Measurements from ENCODE around the gene RNF150. TPM values are rescaled to one million over a fixed set of nuclear protein-coding genes. Genes with fewer than 3 reads are reported as not detected.

Gene RNF150
- total and polyA plus RNA-seq, 2 experiments from 2014 or later: 4.2 to 9.2 TPM

DNA sequence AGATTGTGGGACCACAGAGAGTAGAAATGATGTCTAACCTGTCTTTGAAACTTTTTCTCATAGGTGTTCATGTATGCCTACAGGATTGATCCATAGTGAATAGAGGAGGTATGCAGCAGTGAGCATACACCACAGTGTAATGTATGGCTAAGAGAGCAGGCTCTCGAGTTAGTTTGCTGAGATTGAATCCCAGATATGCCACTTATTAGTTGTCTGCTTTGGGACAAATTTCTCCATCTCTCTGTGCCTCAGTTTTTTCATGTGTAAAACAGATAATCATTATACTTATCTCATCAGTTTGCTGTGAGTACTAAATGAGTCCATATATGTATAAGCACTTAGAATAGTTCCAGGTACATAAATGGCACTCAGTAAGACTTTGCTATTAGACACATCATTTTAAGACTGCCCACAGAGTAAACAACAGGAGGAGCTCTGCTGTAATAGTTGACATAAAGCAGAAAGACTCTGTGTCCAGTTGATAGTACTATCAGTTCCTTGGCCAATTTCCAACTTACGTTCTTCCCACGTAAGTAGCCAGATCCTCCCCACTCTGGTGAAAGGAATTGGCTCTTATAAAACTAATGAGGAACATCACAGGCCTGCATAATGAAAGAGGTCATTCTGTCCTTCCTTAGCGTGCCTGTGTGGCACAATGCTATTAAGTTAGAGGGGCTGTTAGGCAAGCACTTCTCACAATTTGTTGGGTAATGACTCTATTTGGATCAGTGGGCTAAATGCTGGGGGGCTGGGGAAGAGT lies 20.7 kb upstream of the RNF150 start:
- Histone ChIP-seq H3K4me3 (no peak overlapping the region), H3K27me3 (no peaks in the 10 kb centered on the region), H3K9me3 (ENCODE audit: low read depth) (no peaks in the 10 kb centered on the region), H3K9me2 (replicated peaks; ENCODE audit: insufficient read depth) (no peaks in the 10 kb centered on the region), H3K79me2 (no peaks in the 10 kb centered on the region), H3K4me2 (no peak overlapping the region), H3K4me1 (ENCODE audit: insufficient read depth) (peaks cover 5% of the 10 kb centered on the region), H3K27ac (peak overlapping the region; percentile 25), H3K36me3 (replicated peaks; ENCODE audit: insufficient read depth, low read depth) (no peaks in the 10 kb centered on the region), H4K20me1 (ENCODE audit: insufficient read depth, poor library complexity, severe bottlenecking) (no peaks in the 10 kb centered on the region), H2AFZ (no peak overlapping the region)
- peak; percentile 65 for DNase-seq (ENCODE audit: low spot score)
- WGBS (ENCODE audit: low lambda C conversion rate, missing lambda C conversion rate): 26% methylated on average over 4 of the region's 4 CpGs
- TF ChIP-seq EZH2 (IDR thresholded peaks at IDR 0.05; ENCODE audit: borderline replicate concordance): no peak
- no peak for TF ChIP-seq EZH2phosphoT487 (IDR thresholded peaks at IDR 0.05; ENCODE audit: low read depth, severe bottlenecking, unreplicated experiment)

DNA sequence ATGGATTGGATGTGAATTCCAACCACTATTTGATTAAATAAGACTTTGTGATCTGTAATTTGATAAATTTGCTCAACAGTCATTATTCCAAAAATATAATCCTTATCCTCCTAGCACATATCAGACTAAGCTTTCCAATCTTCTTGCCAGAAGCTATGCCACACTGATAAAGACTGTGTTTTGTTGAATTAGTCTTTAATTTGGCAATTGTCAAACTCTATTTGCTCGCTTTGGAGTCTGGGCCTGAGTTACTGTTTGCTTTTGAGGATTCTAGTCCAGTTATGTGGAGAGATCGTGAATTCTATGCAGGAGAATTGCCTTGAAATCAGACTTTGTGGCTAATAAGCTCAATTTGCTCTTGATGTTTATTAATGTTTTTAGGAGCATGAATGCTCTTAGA lies 10.9 kb upstream of the RNF150 start:
- H3K4me3 ChIP-seq: no peak overlapping the region
- no peaks in the 10 kb centered on the region for H3K9me2 ChIP-seq (replicated peaks; ENCODE audit: insufficient read depth)
- H3K9me3 ChIP-seq (ENCODE audit: low read depth): no peaks in the 10 kb centered on the region
- no peaks in the 10 kb centered on the region for H4K20me1 ChIP-seq (ENCODE audit: insufficient read depth, poor library complexity, severe bottlenecking)
- H3K79me2 ChIP-seq: no peaks in the 10 kb centered on the region
- H3K4me1 ChIP-seq (ENCODE audit: insufficient read depth): no peaks in the 10 kb centered on the region
- DNase-seq (ENCODE audit: low spot score): no peak
- no peaks in the 10 kb centered on the region for H3K27me3 ChIP-seq
- whole genome bisulfite sequencing (ENCODE audit: low lambda C conversion rate, missing lambda C conversion rate): 85% methylated on average over 2 of the region's 2 CpGs
- H3K36me3 ChIP-seq (replicated peaks; ENCODE audit: insufficient read depth, low read depth): no peaks in the 10 kb centered on the region
- no peak overlapping the region for H2AFZ ChIP-seq
- H3K4me2 ChIP-seq: no peak overlapping the region
- TF ChIP-seq EZH2phosphoT487 (IDR thresholded peaks at IDR 0.05; ENCODE audit: low read depth, severe bottlenecking, unreplicated experiment): no peak
- no peak for TF ChIP-seq EZH2 (IDR thresholded peaks at IDR 0.05; ENCODE audit: borderline replicate concordance)
- TF ChIP-seq, protein P1, sequence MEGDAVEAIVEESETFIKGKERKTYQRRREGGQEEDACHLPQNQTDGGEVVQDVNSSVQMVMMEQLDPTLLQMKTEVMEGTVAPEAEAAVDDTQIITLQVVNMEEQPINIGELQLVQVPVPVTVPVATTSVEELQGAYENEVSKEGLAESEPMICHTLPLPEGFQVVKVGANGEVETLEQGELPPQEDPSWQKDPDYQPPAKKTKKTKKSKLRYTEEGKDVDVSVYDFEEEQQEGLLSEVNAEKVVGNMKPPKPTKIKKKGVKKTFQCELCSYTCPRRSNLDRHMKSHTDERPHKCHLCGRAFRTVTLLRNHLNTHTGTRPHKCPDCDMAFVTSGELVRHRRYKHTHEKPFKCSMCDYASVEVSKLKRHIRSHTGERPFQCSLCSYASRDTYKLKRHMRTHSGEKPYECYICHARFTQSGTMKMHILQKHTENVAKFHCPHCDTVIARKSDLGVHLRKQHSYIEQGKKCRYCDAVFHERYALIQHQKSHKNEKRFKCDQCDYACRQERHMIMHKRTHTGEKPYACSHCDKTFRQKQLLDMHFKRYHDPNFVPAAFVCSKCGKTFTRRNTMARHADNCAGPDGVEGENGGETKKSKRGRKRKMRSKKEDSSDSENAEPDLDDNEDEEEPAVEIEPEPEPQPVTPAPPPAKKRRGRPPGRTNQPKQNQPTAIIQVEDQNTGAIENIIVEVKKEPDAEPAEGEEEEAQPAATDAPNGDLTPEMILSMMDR (IDR thresholded peaks at IDR 0.05; ENCODE audit: poor library complexity): no peak
- no peak overlapping the region for H3K27ac ChIP-seq

DNA sequence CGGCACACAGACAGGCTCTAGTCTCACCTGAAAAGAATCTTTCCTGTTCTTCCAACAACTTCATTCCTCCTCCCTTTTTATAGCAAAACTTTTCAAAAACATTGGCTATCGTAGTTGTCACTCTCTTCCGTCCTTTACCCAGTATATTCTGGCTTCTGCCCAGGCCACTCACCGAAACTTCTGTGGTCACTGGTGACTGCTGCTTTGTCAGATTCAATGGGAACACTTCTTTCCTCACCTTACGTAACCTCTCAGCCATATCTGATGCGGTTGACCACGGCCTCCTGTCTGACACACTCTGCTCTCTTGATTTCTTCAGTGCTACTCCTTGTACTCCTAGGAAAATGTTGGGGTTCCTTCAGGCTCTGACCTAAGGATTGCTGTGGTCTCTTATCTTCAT lies 9.2 kb upstream of the RNF150 start:
- Histone ChIP-seq H3K27ac (no peak overlapping the region), H2AFZ (no peak overlapping the region), H3K36me3 (replicated peaks; ENCODE audit: insufficient read depth, low read depth) (no peaks in the 10 kb centered on the region), H3K27me3 (no peaks in the 10 kb centered on the region), H4K20me1 (ENCODE audit: insufficient read depth, poor library complexity, severe bottlenecking) (no peaks in the 10 kb centered on the region), H3K4me1 (ENCODE audit: insufficient read depth) (no peaks in the 10 kb centered on the region), H3K4me2 (no peak overlapping the region), H3K79me2 (no peaks in the 10 kb centered on the region), H3K4me3 (no peak overlapping the region), H3K9me3 (ENCODE audit: low read depth) (no peaks in the 10 kb centered on the region), H3K9me2 (replicated peaks; ENCODE audit: insufficient read depth) (no peaks in the 10 kb centered on the region)
- TF ChIP-seq EZH2 (IDR thresholded peaks at IDR 0.05; ENCODE audit: borderline replicate concordance) (no peak), EZH2phosphoT487 (IDR thresholded peaks at IDR 0.05; ENCODE audit: low read depth, severe bottlenecking, unreplicated experiment) (no peak)
- TF ChIP-seq, protein P1 (IDR thresholded peaks at IDR 0.05; ENCODE audit: poor library complexity): no peak
- no peak for DNase-seq (ENCODE audit: low spot score)
- WGBS (ENCODE audit: low lambda C conversion rate, missing lambda C conversion rate): 86% methylated on average over 7 of the region's 7 CpGs

DNA sequence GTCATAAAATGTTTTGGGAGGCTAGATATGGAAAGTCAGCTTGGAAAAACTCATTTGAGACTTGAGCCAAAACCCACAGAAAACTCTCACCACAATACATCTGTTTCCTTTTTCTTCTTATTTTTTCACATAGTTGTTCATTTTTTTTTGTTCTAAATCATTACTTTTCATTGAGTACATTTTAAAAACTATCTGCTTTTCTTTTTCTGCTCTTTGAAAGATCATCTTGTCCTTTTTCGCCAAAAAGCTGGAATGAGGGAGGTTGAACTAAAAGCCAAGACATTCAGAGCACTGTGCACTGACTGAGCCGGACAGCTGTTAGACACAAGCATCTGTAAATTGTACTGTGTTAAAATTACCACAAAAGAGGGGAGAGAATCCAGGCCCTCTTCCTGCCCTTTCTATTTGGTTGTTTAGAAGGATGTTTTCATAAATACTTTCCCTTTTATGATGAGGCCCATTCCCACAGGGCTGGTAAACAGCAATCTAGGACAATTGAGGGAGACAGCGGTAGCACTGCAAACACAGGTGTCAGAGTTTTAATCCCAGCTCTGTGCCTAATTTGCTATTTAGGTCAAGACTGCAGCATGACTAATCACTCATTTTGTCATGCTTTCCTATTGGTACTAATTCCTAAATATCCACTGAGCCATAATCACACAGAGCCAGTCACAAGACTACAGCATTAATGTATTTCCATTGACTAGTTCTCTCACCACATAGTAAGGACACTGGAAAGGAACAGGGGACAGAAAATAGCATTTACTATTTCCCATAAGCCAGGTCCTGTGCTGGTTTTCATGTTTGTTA lies 7.3 kb upstream of the RNF150 start:
- DNase-seq (ENCODE audit: low spot score): no peak
- no peaks in the 10 kb centered on the region for H3K4me1 ChIP-seq (ENCODE audit: insufficient read depth)
- no peaks in the 10 kb centered on the region for H3K36me3 ChIP-seq (replicated peaks; ENCODE audit: insufficient read depth, low read depth)
- no peak overlapping the region for H3K4me2 ChIP-seq
- H4K20me1 ChIP-seq (ENCODE audit: insufficient read depth, poor library complexity, severe bottlenecking): no peaks in the 10 kb centered on the region
- TF ChIP-seq EZH2 (IDR thresholded peaks at IDR 0.05; ENCODE audit: borderline replicate concordance): no peak
- TF ChIP-seq, protein P1 (IDR thresholded peaks at IDR 0.05; ENCODE audit: poor library complexity): no peak
- no peak for TF ChIP-seq EZH2phosphoT487 (IDR thresholded peaks at IDR 0.05; ENCODE audit: low read depth, severe bottlenecking, unreplicated experiment)
- no peak overlapping the region for H3K4me3 ChIP-seq
- no peaks in the 10 kb centered on the region for H3K9me3 ChIP-seq (ENCODE audit: low read depth)
- H3K27ac ChIP-seq: no peak overlapping the region
- H2AFZ ChIP-seq: no peak overlapping the region
- no peaks in the 10 kb centered on the region for H3K79me2 ChIP-seq
- H3K27me3 ChIP-seq: peaks cover 13% of the 10 kb centered on the region
- no peaks in the 10 kb centered on the region for H3K9me2 ChIP-seq (replicated peaks; ENCODE audit: insufficient read depth)
- 75% methylated on average over 3 of the region's 3 CpGs for WGBS (ENCODE audit: low lambda C conversion rate, missing lambda C conversion rate)
